ENCODE measurements around the gene ZYG11B.

- TF ChIP-seq, protein P1, sequence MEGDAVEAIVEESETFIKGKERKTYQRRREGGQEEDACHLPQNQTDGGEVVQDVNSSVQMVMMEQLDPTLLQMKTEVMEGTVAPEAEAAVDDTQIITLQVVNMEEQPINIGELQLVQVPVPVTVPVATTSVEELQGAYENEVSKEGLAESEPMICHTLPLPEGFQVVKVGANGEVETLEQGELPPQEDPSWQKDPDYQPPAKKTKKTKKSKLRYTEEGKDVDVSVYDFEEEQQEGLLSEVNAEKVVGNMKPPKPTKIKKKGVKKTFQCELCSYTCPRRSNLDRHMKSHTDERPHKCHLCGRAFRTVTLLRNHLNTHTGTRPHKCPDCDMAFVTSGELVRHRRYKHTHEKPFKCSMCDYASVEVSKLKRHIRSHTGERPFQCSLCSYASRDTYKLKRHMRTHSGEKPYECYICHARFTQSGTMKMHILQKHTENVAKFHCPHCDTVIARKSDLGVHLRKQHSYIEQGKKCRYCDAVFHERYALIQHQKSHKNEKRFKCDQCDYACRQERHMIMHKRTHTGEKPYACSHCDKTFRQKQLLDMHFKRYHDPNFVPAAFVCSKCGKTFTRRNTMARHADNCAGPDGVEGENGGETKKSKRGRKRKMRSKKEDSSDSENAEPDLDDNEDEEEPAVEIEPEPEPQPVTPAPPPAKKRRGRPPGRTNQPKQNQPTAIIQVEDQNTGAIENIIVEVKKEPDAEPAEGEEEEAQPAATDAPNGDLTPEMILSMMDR (conservative IDR thresholded peaks at IDR 0.05), result no peak
- TF ChIP-seq ZFX (IDR thresholded peaks at IDR 0.05), result no peak
These were observed 41.7 kb upstream of the ZYG11B start for GRCh38 chr1:52684545-52684944.

Data from C4-2B (cell line).